HG03442 (cell line): ENCODE results near the gene DIP2B.
A peak's percentile ranks its signal among the peaks of the same experiment; 100 is the strongest.

Experiments used
- ATAC-seq: cut with Tn5 transposase; IDR thresholded peaks from one replicate; pipeline ENCODE4 v1.9.1; 2021; ENCODE audit warnings: mild to moderate bottlenecking, moderate library complexity; ENCODE audit not compliant: unreplicated experiment

Gene DIP2B

GRCh38 chr12:50572760-50573159 lies 68.0 kb downstream of the DIP2B start:
- ATAC-seq: no peak

GRCh38 chr12:50573271-50573670 lies 68.5 kb downstream of the DIP2B start:
- no peak for ATAC-seq

- no peak for ATAC-seq
Observed at GRCh38 chr12:50574601-50575348, 70.0 kb downstream of the DIP2B start.

- no peak for ATAC-seq
Observed at GRCh38 chr12:50579757-50580267, 75.0 kb downstream of the DIP2B start.

DNA sequence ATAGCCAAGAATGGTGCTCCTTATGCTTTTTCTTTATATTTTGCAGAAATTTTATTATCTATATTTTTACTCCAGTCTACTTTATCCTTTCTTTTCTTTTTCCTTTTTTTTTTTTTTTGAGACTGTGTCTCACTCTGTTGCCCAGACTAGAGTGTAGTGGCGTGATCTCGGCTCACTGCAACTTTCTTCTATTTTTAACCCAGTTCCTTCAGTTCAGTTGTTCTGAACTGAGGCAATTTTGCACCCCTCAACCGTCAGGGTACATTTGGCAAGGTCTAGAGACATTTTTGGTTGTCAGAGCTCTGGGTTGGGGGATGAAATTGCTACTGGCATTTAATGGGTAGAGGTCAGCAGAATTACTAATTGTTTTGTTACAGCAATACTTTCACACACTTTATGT lies 75.7 kb downstream of the DIP2B start:
- ATAC-seq: no peak

- ATAC-seq: no peak
Observed at GRCh38 chr12:50581226-50582184, 76.7 kb downstream of the DIP2B start.

DNA sequence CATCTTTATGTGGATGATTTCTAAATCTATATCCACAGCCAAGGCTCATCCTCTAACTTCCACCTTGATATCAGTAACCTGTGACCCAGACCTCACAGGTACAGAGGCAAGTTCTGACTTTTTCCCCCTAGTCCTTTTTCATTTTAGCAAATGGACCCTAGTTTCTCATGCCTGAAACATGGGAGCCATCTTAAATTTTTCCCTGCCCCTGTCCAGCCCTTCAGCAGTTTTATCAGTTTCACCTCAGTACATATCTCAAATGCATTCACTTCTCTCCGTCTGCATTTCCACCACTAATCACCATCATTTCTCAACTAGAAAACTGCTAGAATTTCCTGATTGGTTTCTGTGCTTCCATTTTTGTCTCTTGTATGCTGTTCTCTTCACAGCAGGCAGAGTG lies 79.3 kb downstream of the DIP2B start:
- no peak for ATAC-seq

DNA sequence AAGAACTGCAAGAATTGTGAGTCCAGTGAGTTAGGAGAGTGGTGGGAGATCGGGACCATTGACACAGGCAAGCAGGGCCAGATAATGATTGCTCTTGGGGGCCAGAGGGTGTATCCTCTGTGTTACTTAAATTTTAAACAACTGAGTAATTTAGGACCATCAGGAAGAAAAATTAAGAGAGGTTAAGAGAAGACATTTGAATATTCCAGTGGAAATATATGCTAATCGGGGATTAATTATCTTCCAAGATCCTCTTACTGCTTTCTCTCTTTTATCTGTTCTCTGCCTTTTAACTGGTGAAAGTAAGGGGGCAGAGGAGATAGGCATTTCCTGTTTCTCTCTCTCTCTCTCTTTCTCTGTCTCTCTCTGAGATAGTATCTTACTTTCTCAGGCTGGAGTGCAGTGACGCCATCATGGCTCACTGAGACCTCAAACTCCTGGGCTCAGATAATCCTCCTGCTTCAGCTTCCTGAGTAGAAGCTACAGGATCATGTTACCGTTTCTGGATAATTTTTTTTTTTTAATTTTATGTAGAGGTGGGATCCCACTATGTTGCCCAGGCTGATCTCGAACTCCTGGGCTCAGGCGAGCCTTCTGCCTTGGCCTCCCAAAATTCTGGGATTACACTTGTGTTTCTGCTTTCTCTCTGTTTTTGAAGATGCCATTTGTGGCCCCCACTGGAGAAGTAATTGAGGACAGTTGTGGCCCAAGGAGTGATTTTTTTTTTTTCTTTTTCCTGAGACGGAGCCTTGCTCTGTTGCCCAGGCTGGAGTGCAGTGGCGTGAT lies 85.1 kb downstream of the DIP2B start:
- ATAC-seq: no peak

- ATAC-seq: no peak
Observed at GRCh38 chr12:50590869-50591268, 86.1 kb downstream of the DIP2B start.

DNA sequence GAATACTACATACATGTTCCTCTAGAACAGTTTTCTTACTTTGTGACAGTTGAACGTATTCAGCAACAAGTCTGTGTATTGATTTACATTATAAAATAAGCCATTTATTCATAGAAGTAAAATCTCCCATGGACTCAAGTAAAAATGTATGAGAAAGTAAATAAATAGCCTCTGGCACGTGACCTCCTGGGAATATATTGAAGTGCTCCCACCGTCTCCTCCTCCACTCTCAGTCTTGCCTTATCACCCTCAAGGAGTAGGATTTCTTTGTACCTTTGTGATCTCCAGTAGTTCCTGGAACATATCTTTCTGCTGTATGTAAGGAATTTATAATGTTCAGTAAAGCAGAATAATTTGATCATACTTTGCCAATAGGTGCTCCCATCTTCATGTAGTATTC lies 90.9 kb downstream of the DIP2B start:
- no peak for ATAC-seq

DNA sequence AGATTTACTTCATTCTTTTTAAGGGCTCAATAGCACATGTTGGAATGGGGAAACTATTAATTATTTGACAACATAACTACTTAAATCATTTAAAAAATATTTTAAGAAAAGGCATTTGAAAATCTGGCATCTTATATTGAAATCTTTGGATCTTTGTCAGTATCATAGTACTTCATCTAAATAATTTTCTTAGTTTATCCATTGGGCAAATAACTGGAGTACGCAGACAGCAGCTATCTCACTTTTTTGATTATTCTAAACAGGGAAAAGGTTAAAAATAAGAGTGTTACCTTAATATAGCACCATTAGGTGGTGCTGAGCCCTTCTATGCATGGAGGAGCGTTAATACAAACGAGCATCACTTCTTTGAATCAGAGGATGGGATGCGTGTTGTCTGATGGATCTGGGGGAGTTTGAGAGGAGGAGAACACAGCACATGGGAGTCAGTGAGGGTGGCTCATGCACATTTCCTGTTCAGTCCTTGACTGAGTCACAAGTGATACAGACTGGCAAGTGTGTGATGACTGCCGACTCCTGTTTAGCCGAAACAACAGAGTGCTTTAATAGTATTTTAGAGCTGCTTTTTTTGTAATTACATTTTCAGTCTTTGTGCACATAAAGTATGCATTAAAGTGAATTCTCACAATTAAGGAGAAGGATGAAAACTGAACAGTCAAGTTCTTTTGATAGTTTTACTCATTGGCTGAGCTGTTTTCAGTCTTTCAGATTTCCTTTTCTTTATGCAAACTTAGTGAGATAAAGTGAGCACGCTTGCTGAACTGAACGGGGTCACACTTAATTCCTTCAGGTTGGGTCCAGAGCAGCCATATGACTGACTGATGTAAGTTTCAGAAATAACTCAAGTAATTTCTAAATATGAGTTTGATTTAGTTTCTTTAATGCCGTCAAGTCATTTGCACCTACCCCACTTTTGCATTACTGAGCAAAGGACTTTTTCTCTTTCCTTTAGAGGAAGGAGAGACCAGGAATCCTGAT lies 92.7 kb downstream of the DIP2B start:
- peak; percentile 78 for ATAC-seq

GRCh38 chr12:50598321-50598862 lies 93.6 kb downstream of the DIP2B start:
- no peak for ATAC-seq

DNA sequence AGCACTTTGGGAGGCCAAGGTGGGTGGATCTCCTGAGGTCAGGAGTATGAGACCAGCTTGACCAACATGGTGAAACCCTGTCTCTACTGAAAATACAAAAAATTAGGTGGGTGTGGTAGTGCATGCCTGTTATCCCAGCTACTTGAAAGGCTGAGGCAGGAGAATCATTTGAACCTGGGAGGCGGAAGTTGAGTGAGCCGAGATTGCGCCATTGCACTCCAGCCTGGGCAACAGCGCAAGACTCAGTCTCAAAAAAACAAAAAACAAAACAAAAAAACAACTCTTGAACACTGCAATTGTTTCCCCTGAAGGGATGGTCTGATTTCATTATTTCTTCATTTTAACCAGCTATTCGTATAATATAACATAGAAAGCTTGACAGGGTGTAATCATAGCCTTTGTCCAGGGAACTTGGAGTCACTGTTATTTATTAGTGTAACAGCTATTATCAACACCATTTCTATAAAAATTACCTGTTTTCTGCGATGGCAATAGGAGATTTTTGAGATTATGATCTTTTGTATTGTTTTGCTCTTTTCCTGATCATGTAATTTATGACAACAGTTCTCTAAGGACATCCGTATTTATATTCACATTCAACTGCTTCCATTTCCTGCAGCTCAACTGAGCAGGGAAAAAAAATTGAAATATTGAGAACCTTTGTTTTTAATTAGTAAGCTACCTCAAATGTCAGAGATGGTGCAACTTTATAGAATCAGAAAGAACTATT lies 94.7 kb downstream of the DIP2B start:
- no peak for ATAC-seq

GRCh38 chr12:50600364-50600763 lies 95.6 kb downstream of the DIP2B start:
- ATAC-seq: no peak

DNA sequence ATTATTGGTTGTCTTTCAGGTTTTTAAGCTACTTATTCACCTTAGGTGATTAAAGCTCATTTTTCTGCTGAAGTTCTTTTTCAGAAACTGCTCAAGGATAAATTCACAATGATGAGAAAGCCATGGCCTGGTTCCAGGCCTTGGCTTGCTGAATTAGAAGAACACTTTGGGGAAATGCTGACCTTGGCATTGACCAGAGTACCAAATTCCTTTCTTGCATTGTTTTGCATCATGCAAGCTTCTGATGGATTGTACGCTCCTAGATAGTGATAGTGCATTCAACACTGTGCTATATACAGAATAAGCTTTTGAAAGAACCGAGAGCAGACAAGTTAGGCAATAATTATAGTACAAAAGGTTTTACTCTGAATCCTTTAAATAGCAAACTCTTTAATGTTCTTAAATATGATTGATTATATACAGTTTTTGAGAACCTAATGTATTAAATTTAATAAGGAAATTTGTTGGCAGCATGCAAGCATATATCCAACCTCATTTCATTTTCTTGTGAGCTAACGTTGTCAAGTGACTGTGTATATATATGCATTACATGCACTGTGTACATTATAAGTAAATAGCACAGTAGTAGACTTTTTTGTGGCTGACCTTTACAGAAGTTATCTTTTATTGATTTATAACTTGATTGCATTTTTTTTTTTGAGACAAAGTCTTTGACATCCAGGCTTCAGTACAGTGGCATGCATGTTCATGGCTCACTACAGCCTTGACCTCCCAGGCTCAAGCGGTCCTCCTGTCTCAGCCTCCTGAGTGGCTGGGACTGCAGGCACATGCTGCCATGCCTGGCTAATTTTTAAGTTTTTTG lies 99.2 kb downstream of the DIP2B start:
- ATAC-seq: no peak

- no peak for ATAC-seq
Observed at GRCh38 chr12:50604640-50604920, 99.8 kb downstream of the DIP2B start.

GRCh38 chr12:50606675-50607375 lies 102.0 kb downstream of the DIP2B start:
- ATAC-seq: no peak
